ENCODE measurements around the gene VAV2.

VAV2 gene

DNA sequence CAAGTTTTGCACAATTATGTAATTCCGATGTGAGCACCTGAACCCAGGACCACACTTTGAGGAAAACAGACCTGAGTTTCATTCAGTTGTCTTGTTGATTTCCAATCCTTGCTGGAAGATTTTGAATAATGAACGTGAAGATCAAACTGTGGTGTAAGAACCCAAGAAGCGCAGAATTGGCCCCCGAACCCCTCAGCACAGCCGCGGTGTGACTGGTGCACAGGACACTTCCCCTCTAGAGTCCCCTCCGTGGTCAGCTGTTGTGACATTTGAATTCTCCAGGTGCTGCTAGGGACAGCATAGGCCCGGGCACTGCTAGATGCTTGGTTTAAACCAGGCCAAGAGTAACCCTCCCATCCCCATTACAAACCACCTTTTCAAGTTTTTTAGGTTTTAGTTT lies 34.9 kb upstream of the VAV2 start:
- no peak for DNase-seq

DNA sequence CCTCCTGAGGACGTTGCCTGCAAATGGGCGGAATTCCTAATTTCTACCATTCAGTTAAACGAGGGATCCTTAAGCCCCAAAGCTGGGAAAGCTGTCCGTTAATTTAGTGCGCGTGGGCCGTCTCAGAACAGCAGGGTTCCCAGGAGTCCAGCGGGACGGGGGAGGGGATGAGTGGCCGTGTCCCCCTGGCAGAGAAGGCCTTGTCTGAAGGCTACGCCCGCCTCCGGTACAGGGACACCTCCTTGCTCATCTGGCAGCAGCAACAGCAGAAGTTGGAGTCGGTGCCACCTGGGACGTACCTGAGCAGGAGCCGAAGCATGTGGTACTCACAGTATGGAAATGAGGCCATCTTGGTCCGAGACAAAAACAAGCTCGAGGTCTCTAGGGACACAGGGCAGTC lies 34.5 kb upstream of the VAV2 start:
- no peak for DNase-seq

DNA sequence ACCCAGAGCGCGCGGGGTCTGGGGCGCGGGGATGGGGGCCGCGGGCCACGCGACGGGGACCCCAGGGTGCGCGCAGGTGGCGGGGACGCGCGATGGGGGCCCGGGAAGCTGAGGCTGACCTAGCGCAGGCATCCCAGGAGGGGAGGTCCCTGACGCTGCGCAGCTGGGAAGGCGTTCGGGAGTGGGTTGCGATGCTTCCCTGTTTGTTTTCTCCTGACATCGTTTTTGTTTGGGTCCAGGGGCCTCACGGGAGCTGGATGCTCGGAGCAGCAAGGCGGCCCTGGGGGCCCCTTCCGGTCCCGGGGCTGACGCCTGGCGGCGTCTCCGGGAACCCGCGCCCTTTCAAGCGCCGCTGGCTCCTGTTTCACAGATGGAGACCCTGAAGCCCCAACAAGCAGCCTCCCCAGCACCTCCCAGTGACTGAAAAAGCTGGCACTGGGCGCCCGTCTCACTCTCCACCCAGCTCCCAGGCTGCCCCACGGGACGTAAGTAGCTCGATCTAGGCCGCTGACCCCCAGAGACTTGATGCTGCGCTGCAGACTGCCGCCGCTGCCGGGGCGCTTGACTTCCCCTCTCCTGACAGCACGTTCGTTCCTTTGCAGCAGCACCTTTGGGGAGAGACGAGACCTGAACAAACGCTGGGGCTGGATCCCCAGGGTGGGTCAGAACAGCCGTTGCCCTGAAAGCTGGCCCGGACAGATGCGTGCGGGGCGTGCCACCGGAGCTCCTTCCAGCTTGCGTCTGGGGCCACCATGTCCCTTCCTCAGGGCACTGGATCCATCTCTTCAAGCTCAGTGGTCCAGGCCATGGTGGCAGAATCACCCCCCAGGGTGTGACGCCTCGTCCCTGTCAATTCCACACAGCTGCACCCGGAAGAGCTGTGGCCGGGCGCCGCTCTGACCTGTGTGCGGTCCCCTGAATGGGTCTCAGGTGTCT lies 33.8 kb upstream of the VAV2 start:
- peak; percentile 63 for DNase-seq

DNA sequence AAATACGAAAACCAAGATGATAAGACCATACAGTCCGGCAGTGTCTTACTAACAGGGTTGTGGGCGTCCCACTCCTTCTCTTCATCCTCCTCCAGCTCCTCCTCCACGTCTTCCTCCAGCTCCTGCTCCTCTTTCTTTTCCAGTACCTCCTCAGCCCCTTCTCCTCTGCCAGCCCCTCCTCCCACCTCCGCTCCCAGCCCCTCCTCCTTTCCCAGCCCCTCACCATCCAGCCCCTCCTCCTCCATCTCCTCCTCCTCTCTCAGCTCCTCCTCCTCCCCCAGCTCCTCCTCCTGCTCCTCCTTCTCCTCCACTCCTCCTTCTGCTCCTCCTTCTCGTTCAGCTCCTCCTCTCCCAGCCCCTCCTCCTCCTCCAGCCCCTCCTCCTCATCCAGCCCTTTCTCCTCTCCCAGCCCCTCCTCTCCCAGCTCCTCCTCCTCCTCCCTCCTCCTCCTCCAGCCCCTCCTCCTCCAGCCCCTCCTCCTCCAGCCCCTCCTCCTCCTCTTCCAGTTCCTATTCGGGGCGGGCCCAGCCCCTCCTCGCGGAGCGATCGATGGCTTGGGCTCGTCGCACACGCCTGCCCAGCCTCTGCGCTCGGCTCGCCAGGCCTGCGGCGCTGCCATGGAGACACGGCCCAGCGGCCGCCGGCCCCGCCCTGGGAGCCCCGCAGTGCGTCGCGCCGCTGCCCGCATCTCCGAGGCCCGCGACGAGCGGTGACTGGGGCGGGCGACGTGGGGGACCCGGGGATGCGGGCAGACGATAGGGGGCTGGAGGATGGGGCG lies 32.9 kb upstream of the VAV2 start, which contains the start of gene BRD3OS:
BRD3OS (plus strand) TSS at position 654 of the 778 bp plus-strand sequence. CDS start 1,267 bp downstream, outside the sequence.
- peak; percentile 100 for DNase-seq

DNA sequence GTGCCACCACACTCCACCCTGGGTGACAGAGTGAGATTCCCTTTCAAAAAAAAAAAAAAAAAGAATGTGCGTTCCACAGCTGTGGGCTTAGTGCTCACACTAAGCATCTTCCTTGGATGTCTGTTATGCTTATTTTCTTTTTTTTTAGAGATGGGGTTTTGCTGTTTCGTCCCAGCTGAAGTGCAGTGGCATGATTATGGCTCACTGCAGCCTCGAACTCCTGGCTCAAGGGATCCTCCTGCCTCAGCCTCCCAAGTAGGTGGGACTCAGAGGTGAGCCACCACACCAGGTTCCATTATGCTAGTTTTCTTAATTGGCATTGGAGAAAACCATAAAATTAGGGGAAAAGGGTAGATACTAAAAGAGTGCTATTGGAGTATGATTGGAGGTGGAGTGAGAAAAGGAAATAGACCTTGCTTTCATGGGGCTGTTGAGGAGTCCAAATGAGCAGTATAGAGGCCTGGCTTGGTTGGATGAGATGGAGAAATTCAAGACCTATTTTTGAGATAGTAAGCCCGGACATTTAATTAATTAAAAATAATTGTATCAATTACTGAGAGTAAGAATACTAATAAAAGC lies 32.2 kb upstream of the VAV2 start:
- no peak for DNase-seq

DNA sequence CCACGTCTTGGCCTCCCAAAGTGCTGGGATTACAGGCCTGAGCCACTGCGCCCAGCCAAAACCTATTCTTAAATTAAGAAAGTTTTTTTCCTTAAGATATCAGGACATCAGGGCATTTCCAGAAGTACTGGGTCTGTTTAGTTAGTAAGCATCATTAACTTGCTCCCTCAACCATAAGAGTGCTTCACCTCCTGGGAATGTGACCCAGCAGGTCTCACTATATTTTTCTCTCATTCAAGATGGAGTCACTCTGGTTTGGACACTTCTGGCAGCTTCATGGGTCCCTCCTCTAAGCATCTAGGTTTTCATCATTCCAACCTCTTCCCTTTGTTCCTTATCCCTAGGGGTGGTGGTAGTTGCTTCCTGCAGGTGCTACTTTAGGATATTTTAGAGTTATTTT lies 22.8 kb upstream of the VAV2 start:
- no peak for DNase-seq

DNA sequence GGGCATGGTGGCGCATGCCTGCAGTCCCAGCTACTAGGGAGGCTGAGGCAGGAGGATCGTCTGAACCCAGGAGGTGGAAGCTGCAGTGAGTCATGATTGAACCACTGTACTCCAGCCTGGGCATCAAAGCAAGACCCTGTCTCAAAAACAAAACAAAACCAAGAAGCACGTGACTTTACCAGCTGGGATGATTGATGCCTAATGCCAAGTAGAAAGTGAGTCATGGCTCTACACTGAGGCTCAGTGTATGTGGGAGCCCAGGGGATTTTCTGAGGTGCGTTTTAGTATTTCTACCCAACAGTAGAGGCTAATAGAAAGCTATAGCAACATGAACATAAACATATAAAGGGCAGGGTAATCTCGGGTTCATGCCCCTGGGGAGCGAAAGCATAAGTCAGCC lies 19.3 kb upstream of the VAV2 start:
- DNase-seq: no peak

DNA sequence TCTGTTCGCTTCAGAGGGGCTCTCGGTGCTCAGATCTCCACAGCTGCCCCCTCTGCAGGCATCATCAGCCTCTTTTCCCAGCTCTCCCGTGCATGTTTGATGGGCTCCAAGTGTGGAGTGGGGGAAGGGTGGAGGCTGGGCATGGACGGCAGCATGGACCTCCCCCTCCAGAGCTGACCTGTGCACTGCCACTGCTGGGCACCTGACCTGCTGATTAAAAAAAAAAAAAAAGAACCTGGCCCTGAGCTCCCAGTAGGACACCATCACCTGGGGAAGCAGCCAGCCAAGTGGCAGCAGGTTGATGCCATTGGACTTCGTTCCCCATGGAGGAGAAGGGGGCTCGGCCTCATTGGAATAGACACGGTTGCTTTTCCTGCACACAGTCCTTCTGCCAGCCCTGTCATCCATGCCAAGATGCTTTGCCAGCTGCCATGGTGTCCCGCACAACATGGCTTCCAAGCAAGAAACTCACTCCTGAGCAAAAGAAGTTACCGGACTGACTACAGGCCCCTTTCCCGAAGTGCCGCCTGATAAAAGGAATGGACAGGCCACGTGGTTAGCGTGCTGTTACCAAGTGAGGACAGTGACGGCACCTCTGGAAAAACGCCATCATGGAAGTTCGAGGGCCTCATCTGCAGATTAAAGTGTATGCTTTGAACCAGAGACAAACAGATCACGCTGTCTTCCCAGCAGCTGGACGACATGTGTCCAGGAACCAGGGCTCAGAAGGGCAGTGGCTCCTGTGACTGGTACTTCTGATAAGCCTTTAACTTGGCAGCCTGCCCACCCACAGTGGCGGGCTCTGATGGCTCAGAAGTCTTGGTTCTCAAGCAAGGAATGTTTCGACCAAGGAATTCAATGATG lies 18.4 kb upstream of the VAV2 start:
- DNase-seq: peak; percentile 32

DNA sequence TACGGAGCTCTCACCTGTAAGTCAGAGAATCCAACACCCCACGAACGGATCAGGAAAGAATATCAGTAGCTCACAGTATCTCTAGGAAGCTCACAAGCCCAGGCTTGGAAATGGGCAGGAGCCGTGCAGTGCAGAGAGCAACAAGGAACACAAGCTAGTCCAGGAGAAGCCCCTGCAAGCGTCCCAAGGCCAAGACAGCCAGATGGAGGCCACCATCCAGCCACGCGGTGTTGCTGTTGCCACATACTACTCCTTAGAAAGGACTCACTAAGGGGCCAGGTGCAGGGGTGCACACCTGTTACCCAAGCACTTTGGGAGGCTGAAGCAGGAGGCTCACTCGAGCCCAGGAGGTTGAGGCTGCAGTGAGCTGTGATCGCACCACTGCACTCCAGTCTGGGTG lies 15.4 kb upstream of the VAV2 start:
- no peak for DNase-seq

DNA sequence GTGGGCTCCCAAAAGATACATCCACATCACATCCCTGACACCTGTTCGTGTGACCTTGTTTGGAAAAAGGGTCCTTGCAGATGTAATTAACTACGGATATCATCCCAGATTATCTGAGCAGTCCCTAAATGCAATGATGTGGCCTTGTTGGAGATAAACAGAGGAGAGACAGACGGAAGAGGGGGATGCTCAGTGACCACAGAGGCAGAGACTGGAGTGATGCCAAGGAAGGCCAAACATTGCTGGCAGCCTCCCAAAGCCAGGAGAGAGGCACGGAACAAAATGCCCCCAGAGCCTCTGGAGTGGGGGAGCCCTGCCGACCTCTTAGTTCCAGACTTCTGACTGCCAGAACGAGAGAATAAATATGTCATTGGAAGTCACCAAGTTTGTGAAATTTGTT lies 15.0 kb upstream of the VAV2 start:
- DNase-seq: peak; percentile 59

DNA sequence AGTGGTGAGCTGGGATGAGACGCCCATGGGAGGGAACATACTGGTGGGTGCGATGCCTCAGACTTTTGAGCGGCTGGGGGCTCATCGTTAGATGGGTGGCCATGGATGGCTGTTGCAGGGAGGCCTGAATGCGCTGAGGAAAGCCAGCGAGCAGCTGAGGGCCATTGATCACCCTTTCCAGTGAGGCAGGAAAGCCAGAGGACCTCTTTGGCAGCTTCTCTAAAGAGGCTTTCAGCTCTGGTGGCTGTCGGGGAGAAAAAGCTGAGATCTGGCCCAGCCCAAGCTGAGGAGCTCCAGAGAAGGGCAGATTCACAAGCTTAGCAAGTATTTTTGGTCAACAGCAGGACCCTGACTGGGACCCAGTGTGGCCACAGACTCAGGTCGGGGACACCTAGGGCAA lies 13.3 kb upstream of the VAV2 start:
- DNase-seq: no peak

DNA sequence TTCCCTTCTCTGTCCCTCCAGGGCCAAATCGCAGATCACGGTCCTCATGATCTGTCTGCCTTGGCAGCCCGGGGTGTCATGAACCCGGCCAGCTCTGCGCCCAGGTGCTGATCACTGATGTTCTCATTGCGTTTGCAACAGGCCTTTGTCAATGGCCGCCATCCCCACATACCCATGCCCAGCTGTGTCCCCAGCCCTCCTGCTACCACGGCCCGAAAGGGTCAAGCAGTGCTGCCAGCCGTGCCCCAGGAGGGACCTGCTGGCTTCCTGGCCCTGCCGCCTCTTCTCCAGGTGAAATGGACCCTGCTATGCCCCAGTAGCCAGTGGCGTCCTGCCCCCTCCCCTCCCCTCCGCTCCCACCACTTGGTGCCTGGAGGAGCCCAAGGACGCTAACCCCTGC lies 12.8 kb upstream of the VAV2 start:
- DNase-seq: no peak

DNA sequence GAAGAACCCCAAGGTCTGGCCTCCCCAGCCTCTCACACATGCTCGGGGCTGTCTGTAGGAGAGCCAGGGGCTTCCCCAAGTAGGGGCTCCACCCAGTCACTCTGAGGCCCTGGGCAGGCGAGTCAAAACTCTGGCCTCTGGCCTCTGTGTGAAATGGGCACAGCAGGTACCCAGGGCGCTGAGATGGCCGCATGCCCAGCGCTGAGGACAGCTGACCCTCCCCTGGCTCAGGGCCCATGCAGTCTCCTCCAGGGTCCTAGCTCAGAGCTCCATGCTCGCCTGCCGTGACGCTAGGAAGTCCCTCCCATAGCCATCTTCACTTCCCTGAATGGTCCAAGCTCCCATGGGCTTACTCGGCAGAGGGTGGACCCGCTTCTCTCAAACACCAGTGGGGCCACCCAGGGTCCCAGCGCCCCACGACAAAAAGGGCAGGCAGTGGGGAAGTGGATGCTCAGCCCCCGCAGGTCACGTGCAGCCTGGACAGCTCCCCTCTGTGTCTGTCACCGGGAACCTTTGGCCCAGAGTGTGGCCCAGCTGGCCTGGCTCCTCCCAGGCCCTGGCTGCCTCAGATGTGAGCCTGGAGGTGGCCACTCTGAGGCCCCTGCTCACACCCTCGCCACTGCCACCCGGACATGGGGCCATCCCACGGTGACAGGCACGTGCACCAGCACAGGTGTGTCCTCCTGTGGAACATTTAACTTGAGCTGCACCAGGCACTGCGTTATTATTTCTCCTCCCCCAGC lies 12.2 kb upstream of the VAV2 start:
- DNase-seq: no peak

DNA sequence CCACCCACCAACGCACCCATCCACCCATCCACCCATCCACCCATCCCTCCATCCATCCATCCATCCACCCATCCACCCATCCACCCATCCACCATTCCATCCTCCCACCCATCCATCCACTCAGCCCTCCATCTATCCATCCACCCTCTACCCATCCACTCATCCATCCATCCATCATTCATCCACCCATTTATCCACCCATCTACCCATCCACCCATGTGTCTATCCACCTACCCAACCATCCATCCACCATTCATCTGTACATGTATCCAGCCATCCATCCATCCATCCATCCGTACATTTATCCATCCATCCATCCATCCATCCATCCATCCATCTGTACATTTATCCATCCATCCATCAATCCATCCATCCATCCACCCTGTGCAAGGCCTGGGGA lies 11.1 kb upstream of the VAV2 start:
- DNase-seq: no peak

DNA sequence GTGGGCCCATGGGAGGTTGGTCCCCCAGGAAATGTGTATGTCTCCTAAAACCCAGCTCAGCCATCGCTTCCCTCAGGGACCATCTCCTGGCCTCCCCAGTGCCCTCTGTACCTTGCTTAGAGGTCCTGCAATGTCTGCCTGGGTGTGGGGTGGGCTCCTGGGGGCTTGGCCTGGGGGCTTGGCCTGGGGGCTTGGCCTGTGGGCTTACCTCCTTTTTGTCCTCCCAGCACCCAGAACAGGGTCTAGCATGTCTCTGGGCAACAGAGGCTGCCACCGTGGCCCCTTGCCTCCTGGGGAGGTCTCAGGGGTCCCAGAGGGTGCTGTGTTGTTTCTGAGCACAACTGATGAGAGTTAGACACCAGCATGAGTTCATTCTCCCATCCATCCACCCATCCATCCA lies 10.7 kb upstream of the VAV2 start:
- DNase-seq: no peak

DNA sequence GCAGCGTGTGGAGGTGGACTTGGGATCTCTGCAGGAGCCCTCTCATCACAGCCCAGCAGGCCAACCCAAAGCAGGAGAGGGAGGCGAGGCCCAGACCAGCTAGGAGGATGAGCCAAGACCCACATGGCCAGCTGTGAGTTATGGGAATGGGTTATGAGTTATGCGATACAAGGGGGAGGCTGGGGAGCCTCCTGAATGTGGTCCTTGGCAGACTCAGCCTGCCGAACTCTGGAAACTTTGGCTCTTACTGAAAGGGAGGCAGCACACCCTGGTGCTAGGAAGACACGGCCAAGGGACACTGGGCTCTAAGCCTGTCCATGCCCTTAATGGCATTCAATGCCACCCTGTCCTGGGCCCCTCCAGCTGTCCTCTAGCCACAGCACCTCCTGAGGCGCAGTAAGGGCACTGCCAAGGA lies 7.7 kb upstream of the VAV2 start:
- no peak for DNase-seq

DNA sequence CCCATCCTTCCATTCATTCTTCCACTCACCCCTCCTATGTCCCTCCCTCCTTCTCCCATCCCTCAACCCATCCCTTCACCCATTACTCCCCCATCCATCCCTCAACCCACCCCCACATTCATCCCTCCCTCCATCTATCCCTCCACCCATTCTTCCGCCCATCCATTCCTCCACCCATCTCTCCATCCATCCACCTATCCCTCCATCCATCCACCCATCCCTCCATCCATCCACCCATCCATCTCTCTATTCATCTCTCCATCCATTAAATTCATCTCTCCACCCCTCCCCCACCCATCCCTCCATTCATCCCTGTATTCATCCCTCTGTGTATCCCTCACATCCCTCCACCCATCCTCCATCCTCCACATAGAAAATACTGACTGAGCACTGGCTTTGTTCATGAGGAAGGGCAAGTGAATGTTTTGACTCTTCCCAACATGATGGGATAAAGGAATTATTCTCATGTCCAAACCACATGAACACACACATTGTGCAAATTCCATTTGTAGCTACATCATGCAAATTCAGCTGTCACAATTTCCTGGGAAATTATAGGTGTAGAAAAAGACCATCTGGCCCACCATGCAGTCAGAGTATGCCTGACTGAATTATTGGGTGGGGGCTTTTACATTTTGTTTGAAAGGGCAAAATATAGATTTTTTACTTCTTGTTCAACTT lies 6.9 kb upstream of the VAV2 start:
- no peak for DNase-seq

DNA sequence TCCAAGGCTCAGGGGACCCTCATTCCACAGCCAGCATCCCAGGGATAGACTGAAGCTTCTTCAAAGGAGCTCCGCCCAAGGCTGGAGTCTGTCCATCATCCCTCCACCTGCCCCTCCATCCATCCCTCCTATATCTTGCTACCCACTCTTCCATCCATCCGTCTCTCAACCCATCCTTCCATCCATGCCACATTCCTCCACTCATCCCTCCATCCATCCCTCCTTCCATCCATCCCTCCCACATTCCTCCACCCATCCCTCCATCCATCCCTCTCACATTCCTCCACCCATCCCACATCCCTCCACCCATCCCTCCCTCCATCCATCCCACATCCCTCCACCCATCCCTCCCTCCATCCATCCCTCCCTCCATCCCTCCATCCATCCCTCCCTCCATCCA lies 5.5 kb upstream of the VAV2 start:
- no peak for DNase-seq

DNA sequence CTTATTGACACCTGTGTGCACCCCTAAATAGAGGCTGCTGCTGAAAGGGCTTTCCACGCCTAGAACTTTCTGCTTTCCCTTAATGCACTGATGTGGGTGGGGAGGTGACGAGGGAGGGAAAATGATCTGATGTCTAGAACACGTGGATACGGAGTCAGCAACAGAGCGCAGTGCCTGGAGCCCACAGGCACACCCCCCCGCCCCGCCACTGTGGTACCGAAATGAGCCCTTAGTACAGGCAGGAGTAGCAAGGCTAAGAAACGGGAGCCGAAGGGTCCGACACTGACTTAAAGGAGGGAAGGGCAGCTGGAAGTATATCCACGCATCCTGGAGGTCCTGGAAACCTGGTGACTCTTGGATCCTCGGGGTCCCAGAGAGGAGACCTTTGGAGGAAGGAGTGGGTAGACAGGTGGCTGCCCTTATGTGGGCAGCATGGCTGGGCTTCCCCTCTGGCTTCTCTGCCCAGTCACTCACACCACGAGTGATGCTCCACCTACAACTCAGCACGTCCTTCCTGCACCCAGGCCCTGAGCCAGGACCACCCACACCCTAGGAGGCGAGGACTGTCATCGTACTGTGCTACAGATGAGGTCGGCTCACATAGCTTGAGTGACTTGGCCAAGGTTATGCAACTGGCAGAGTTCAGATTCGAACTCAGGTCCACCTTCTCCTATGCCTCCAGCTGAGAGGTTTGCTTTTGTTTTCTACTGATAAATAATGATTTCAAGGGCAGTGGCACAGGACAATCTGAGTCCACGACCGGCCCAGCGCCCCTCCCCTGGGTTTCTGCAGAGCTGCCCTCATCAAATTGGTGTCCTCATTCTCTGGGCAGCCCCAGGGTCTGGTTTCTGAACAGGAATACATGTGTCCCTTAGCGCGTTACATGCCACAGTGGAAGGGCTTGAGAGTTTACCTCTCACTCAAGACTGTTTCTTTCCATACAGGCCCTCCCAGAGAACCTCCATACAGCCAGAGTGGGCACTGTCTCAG lies 4.7 kb upstream of the VAV2 start:
- no peak for DNase-seq
